ENCODE data around the gene SMYD4.

The SMYD4 gene

DNA sequence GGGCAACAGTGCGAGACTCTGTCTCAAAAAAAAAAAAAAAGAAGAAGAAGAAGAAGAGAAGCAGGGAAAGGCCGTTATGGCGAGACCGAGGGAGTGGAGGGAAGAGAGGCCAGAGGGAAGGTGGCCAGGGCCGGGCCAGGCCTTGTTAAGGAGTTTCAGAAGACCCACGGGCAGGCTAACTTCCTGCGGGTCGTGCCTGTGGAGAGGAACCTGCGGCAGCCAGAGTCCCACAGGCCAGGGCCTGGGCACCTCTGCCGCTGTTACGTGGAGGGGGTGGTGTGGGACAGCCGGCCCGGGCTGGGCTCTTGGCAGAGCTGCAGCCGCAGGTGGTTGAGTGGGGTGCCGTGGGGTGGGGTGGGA is 99.8 kb downstream of the SMYD4 start:
- no peak for DNase-seq
